ENCODE data around the gene GAREM1. TPM values are rescaled to one million over a fixed set of nuclear protein-coding genes. Genes with fewer than 3 reads are reported as not detected.
A peak's percentile ranks its signal among the peaks of the same experiment; 100 is the strongest.

GAREM1 gene
- total RNA-seq, 1 donor from 2014 or later: 5.1 TPM

GRCh38 chr18:32358529-32358928, 112.2 kb downstream of the GAREM1 start:
- H3K27ac ChIP-seq: no peak overlapping the region
- no peaks in the 10 kb centered on the region for H3K4me1 ChIP-seq
- no peaks in the 10 kb centered on the region for H4K20me1 ChIP-seq (ENCODE audit: low read depth)
- H3K27me3 ChIP-seq: no peaks in the 10 kb centered on the region
- no peaks in the 10 kb centered on the region for H3F3A ChIP-seq (ENCODE audit: low read depth)
- DNase-seq (ENCODE audit: low spot score): no peak
- no peak overlapping the region for H2AFZ ChIP-seq (replicated peaks)
- no peak overlapping the region for H3K4me3 ChIP-seq
- no peaks in the 10 kb centered on the region for H3K79me2 ChIP-seq (ENCODE audit: low read depth)
- H3K27ac Mint-ChIP-seq: no peak overlapping the region
- peaks cover 5% of the 10 kb centered on the region for H3K36me3 Mint-ChIP-seq
- H3K36me3 ChIP-seq: no peaks in the 10 kb centered on the region
- no peaks in the 10 kb centered on the region for H3K9me3 ChIP-seq (ENCODE audit: low read depth)
- H3K4me1 Mint-ChIP-seq: peaks cover 4% of the 10 kb centered on the region
- TF ChIP-seq EZH2phosphoT487 (IDR thresholded peaks at IDR 0.05): no peak
- no peak for TF ChIP-seq EZH2 (IDR thresholded peaks at IDR 0.05)
- TF ChIP-seq CTCF (IDR thresholded peaks at IDR 0.05): no peak
- no peaks in the 10 kb centered on the region for H3K27me3 Mint-ChIP-seq (ENCODE audit: insufficient read depth, low read depth)
- H3K9ac ChIP-seq: no peak overlapping the region
- no peak overlapping the region for H3K4me3 Mint-ChIP-seq
- no peak overlapping the region for H3K4me2 ChIP-seq
- peaks cover 3% of the 10 kb centered on the region for H3K9me3 Mint-ChIP-seq

GRCh38 chr18:32358075-32358474, 112.6 kb downstream of the GAREM1 start:
- Mint-ChIP-seq H3K27me3 (ENCODE audit: insufficient read depth, low read depth) (no peaks in the 10 kb centered on the region), H3K4me1 (peaks cover 4% of the 10 kb centered on the region), H3K27ac (no peak overlapping the region), H3K9me3 (peaks cover 3% of the 10 kb centered on the region), H3K4me3 (no peak overlapping the region), H3K36me3 (peaks cover 5% of the 10 kb centered on the region)
- H2AFZ ChIP-seq (replicated peaks): no peak overlapping the region
- no peak overlapping the region for H3K9ac ChIP-seq
- H3K79me2 ChIP-seq (ENCODE audit: low read depth): no peaks in the 10 kb centered on the region
- peak; percentile 8 for DNase-seq (ENCODE audit: low spot score)
- H3K27ac ChIP-seq: no peak overlapping the region
- H3K4me3 ChIP-seq: no peak overlapping the region
- H3K4me1 ChIP-seq: no peaks in the 10 kb centered on the region
- no peak overlapping the region for H3K4me2 ChIP-seq
- no peaks in the 10 kb centered on the region for H4K20me1 ChIP-seq (ENCODE audit: low read depth)
- H3K27me3 ChIP-seq: no peaks in the 10 kb centered on the region
- no peaks in the 10 kb centered on the region for H3K36me3 ChIP-seq
- no peak for TF ChIP-seq EZH2 (IDR thresholded peaks at IDR 0.05)
- H3F3A ChIP-seq (ENCODE audit: low read depth): no peaks in the 10 kb centered on the region
- H3K9me3 ChIP-seq (ENCODE audit: low read depth): no peaks in the 10 kb centered on the region

GRCh38 chr18:32355896-32356295, 114.8 kb downstream of the GAREM1 start:
- no peak overlapping the region for H3K27ac ChIP-seq

More at GRCh38 chr18:32355896-32356295, 114.8 kb downstream of the GAREM1 start:
- Histone ChIP-seq H3F3A (ENCODE audit: low read depth) (no peaks in the 10 kb centered on the region), H4K20me1 (ENCODE audit: low read depth) (no peaks in the 10 kb centered on the region), H3K27me3 (no peaks in the 10 kb centered on the region), H2AFZ (replicated peaks) (no peak overlapping the region), H3K4me2 (no peak overlapping the region), H3K79me2 (ENCODE audit: low read depth) (no peaks in the 10 kb centered on the region), H3K4me3 (no peak overlapping the region), H3K9me3 (ENCODE audit: low read depth) (no peaks in the 10 kb centered on the region), H3K9ac (no peak overlapping the region), H3K36me3 (no peaks in the 10 kb centered on the region), H3K4me1 (no peaks in the 10 kb centered on the region)
- H3K27me3 Mint-ChIP-seq (ENCODE audit: insufficient read depth, low read depth): no peaks in the 10 kb centered on the region
- peaks cover 3% of the 10 kb centered on the region for H3K9me3 Mint-ChIP-seq
- peaks cover 5% of the 10 kb centered on the region for H3K36me3 Mint-ChIP-seq
- DNase-seq (ENCODE audit: low spot score): no peak
- H3K27ac Mint-ChIP-seq: no peak overlapping the region
- H3K4me3 Mint-ChIP-seq: no peak overlapping the region
- H3K4me1 Mint-ChIP-seq: peaks cover 12% of the 10 kb centered on the region
- no peak for TF ChIP-seq EZH2 (IDR thresholded peaks at IDR 0.05)
- no peak for TF ChIP-seq EZH2phosphoT487 (IDR thresholded peaks at IDR 0.05)
- no peak for TF ChIP-seq CTCF (IDR thresholded peaks at IDR 0.05)

Measured in neural progenitor cell (in vitro differentiated cells).